GF-D8 (cell line): ENCODE results near the gene APOD.

ENCODE experiments used
- DNase-seq: peaks from one replicate; lab custom pipeline; 2025; lab: John Stamatoyannopoulos, UW

APOD gene

DNA sequence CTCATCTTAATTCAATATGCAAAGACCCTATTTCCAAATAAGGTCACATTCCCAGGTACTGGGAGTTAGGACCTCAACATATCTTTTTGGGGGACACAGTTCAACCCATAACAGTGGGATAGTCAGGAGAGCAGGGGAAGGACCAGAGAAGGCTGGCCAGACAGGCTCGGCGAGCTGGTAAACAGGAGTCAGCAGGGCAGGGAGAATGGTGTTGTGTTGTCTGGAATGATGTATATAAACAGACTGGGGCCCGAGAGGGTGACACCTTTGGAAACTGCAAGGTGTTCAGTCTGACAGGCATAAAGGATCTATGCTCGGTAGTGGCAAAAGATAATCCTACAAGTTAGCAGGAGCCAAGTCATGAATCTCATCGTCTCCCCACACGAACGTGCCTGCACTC lies 30.5 kb downstream of the APOD start:
- DNase-seq = no peak

DNA sequence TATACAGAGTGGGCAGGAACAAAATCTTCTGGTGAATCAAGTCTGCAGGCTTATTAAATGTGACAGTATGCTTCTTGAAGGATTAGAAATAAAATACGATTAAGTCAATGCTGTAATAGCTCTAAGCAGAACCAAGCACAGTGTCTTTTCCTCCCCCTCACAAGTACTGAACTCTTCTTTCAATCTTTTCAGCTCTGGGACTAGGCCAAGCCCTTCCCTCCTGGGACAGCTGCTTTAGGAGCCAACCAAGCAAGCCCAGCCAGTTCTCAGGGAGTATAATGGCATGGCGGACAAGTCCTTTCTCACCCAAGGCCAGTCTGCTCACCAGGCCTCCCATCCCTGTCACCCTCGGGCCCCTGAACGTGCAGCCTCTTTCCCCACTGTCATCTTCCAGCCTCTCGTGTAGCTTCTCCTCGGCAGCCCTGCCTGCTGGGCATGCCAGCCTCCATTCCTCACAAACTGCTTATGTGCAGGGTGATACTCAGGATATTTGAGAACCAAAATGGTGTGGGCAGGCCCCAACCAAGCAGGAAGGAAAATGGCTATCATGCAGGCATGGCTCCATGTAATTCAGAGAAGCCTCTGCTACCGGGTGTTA lies 32.3 kb downstream of the APOD start:
- DNase-seq = no peak

GRCh38 chr3:195550723-195551122 lies 33.0 kb downstream of the APOD start:
- no peak for DNase-seq

DNA sequence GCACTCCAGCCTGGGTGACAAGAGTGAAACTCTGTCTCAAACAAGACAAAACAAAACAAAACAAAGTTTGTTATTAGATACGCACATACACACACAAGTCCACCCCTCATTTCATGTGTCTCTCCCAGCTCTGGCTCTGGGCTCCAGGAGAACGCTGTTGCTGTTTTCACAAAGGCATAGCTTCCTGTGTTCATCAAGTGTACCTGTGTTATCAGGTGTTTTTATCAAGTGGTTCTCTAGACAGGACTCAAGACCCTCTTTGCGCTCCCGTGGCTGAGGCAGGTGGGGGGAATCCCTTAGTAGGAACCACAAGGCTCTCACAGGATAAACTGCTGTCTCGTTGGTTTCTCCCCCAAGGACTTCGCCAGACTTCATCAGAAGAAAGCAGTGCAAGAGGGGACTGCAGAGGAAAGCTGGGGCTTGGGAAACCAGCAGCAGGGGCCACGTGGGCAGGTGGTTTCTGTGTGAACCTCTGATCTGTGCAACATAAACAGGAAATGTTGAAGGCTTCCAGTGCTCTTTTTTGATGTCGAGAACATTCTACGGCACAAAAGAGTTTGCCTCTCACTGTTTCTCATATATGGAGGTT lies 33.7 kb downstream of the APOD start:
- peak; percentile 21 for DNase-seq

DNA sequence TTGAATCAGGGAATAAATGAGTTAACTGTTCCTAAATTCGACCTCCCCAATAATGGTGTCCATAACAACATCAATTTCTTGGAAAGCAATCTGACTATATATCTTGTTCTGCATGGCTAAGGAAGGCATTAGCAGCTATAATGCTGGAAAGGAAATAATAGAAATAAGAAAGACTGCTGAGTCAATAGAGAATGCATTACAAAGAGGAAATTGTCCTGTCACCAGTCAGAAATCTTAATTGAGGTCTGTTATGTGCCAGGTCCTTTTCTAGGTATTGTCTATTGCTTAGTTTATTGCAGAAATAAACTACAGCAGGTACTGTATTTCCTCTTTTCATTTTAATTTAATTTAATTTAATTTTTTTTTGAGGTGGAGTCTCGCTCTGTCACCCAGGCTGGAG lies 34.8 kb downstream of the APOD start:
- DNase-seq = no peak

DNA sequence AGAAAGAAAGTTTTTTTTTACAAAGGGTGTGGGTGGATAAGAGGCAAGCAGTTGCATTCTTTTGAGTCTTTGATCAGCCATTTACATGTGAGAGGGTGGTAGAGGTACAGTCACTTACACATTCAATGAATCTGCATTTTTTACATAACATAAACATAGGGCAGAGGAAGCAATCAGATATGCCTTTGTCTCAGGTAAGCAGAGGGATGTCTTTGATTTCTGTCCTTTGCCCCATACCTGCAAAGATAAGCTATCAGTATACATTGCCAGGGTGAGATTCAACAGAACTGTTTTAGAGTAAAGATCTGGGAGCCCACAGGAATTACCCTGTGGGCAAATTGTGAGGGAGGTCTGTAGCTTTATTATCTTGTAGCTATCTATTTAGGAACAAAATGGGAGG lies 35.2 kb downstream of the APOD start:
- DNase-seq = no peak

GRCh38 chr3:195548006-195548405 lies 35.7 kb downstream of the APOD start:
- no peak for DNase-seq

DNA sequence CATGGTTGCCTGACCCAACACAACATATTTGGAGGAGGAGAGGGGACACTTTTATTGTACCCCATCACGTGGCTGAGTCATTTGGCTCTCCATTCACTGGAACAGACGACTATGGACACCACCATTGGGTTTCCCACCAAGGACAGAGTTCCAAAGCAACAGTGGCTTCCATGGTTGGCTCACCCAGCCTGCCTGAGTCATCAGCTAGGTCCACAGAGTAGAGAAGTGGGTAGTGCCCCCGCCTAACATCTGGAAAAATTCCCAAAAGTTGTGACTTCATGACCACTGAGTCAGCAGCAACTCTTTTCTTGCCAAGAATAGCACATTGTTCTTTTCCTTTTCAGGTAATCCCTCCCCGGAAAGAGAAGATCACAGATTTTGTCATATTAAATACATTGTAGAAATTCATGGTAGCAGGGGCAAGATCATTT lies 37.6 kb downstream of the APOD start:
- DNase-seq = no peak

GRCh38 chr3:195544634-195545033 lies 39.1 kb downstream of the APOD start:
- no peak for DNase-seq

DNA sequence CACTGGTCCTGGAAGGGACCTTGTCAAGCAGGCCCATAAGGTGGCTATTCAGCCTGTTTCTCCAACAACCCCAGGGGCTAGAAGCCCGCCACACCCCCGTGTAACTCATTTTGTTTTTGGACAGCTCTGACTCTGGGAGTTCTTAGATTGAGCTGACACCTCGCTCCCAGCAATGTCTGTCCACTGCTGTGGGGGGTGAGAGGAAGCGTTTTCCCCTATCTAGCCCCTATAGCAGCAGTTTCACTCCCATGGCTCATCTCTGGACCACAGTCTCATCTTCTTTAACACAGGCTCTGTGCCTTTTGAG lies 39.6 kb downstream of the APOD start:
- no peak for DNase-seq

DNA sequence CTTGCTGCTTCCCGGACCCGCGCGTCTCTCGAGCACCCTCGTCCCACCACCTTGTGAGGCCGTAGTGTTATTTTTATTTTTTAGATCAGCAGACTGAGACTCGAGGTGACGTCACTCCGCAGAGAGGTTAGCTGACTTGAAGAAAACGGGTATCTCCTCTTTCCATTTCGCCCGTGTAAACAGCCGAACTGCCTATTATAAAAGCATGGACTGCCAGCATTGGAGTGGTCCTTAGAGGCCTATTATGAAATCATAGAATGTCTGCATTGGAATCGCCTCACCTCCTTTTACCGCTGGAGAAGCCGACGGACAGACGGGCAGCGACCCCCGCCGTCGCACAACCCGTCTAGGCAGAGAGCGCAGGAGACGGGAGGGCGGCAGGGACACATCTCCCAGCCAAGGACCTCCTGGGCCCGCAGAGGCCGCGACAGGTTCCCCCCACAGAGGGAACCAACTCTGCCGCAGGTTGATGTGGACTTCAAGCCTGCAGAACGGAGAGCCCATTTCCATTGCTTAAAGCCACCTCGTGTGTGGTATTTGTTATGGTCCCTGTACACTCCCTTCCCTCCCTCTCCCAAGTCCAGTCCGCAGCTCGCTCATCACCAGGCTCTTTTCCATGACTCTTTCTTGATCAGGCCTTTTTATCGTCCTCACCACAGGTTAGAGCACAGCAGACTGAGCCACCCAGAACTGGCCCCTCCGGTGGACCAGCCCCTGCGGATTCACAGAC lies 40.1 kb downstream of the APOD start:
- no peak for DNase-seq

GRCh38 chr3:195542698-195543499 lies 40.8 kb downstream of the APOD start, which contains the start of gene PPP1R2:
Gene PPP1R2 (minus strand): TSS chr3:195543325. CDS start chr3:195543025, 300 bp downstream.
- peak; percentile 50 for DNase-seq

GRCh38 chr3:195542316-195542697 lies 41.4 kb downstream of the APOD start:
- DNase-seq = peak; percentile 5

DNA sequence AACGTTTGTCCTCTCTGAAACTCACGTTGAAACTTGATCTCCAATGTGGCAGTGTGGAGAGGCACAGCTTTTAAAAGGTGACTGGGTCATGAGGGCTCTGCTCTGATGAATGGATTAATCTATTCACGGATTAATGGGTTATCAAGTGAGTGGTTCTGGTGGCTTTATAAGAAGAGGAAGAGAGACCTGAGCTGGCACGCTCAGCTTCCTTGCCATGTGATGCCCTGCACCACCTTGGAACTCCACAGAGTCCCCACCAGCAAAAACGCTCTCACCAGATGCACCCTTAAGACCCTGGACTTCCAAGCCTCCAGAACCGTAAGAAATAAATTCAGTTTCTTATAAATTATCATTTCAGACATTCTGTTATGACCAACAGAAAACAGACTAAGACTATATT lies 43.2 kb downstream of the APOD start:
- no peak for DNase-seq

DNA sequence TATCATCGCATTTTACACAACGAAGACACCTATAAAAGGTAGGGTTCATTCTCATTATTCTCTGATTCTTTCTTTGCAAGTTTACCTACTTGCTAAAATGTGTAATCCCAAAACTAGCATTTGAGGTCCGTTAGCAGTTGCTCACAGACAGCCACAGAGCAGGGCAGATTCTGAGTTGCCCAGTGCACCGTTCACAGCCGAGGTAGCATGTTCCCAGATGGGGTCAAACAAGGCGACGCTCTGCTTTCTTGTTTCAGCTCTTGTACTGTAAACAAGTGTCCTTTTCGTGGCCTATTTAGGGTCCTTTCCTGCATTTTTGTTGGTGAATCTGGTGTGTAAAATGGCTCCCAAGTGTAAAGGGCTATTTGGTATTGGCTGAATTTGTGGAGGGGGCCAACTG lies 43.7 kb downstream of the APOD start:
- no peak for DNase-seq

GRCh38 chr3:195539479-195539878 lies 44.3 kb downstream of the APOD start:
- DNase-seq = no peak

DNA sequence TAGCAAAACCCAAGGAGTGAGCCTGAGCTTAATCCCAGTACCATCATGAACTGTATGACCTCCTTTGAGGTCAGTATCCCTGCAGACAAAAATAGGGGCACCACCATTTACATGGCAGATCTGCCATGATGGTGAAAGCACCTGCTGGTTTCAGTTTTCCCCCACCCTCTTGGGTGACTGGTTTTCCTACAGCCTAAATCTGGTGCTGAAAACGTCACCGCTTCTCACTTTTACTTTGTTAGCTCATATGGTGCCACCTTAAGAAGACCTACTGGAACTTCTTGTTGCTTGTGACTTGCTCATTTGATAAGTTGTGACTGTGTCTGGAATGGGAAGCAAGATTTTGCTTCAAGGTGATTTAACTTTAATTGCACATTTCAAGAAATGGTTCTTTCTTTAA lies 45.7 kb downstream of the APOD start:
- DNase-seq = no peak

DNA sequence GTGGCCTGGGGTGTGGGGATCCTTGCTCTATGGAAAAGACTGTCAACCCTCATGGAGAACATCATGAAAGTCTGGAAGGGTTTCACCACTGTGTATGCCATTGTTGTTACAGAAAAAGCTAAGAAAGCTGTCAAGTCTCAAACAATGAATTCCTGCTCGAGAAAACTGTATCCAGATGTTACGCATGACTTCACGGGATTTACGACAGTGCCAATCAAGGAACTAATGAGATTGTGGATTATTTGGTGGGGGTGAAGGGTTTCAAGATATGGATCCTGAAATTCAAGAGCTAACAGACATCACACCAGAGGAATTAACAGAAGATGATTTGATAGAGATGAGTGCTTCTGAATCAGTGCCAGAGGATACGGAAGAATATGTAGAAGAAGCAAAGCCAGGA lies 48.4 kb downstream of the APOD start:
- DNase-seq = no peak

DNA sequence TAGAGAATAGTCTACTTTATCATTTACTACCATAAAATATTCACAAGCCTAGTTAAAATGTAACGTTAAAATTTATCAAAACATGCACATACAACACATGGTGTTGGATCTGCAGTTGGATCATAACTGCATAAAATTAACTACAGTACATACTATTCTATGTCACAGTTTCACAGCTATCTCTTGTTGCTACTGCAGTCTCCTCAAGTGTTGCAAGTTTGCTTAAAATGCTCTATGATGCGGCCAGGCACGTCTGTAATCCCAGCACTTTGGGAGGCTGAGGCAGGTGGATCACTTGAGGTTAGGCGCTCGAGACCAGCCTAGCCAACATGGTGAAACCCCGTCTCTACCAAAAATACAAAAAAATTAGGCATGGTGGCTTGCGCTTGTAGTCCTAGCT lies 50.9 kb downstream of the APOD start:
- DNase-seq = no peak

- no peak for DNase-seq
Measured at GRCh38 chr3:195532345-195532744, 51.4 kb downstream of the APOD start.

- no peak for DNase-seq
Measured at GRCh38 chr3:195531683-195532082, 52.1 kb downstream of the APOD start.

- DNase-seq = no peak
Measured at GRCh38 chr3:195526492-195526891, 57.2 kb downstream of the APOD start.
